ENCODE data around the gene DNAJA1.

DNAJA1 gene

GRCh38 chr9:33012328-33013069 lies 12.6 kb upstream of the DNAJA1 start:
- WGBS, 2 experiments, result 90 to 97% methylated on average over 2 to 3 of the region's 3 CpGs
- Histone ChIP-seq H3K9me3 (ENCODE audit: control insufficient read depth, low read length) (no peaks in the 10 kb centered on the region), H3K4me3 (ENCODE audit: insufficient read depth, low read depth, low read length) (no peak overlapping the region), H3K27ac (ENCODE audit: insufficient read depth, low read depth, low read length, poor library complexity, severe bottlenecking) (no peak overlapping the region), H3K4me1 (ENCODE audit: control insufficient read depth, insufficient read depth, low read length) (peaks cover 6% of the 10 kb centered on the region), H3K27me3 (ENCODE audit: control insufficient read depth, insufficient read depth, low read length, poor library complexity, severe bottlenecking) (no peaks in the 10 kb centered on the region), H3K36me3 (ENCODE audit: control insufficient read depth, insufficient read depth, low read length) (no peaks in the 10 kb centered on the region)

GRCh38 chr9:33013962-33014664 lies 11.0 kb upstream of the DNAJA1 start:
- no peaks in the 10 kb centered on the region for H3K27me3 ChIP-seq (ENCODE audit: control insufficient read depth, insufficient read depth, low read length, poor library complexity, severe bottlenecking)
- H3K9me3 ChIP-seq (ENCODE audit: control insufficient read depth, low read length), result no peaks in the 10 kb centered on the region
- H3K36me3 ChIP-seq (ENCODE audit: control insufficient read depth, insufficient read depth, low read length), result no peaks in the 10 kb centered on the region
- H3K4me1 ChIP-seq (ENCODE audit: control insufficient read depth, insufficient read depth, low read length), result peaks cover 8% of the 10 kb centered on the region
- WGBS, 2 experiments, result 55 to 76% methylated on average over 2 of the region's 2 CpGs
- no peak overlapping the region for H3K4me3 ChIP-seq (ENCODE audit: insufficient read depth, low read depth, low read length)
- H3K27ac ChIP-seq (ENCODE audit: insufficient read depth, low read depth, low read length, poor library complexity, severe bottlenecking), result no peak overlapping the region

GRCh38 chr9:33014665-33015014 lies 10.4 kb upstream of the DNAJA1 start:
- Histone ChIP-seq H3K36me3 (ENCODE audit: control insufficient read depth, insufficient read depth, low read length) (no peaks in the 10 kb centered on the region), H3K4me3 (ENCODE audit: insufficient read depth, low read depth, low read length) (no peak overlapping the region)
- WGBS, 2 experiments, result 65 to 74% methylated on average over 1 of the region's 1 CpG

GRCh38 chr9:33017283-33018041 lies 7.6 kb upstream of the DNAJA1 start:
- Histone ChIP-seq H3K27ac (ENCODE audit: insufficient read depth, low read depth, low read length, poor library complexity, severe bottlenecking) (no peak overlapping the region), H3K9me3 (ENCODE audit: control insufficient read depth, low read length) (no peaks in the 10 kb centered on the region), H3K4me1 (ENCODE audit: control insufficient read depth, insufficient read depth, low read length) (peaks cover 8% of the 10 kb centered on the region), H3K27me3 (ENCODE audit: control insufficient read depth, insufficient read depth, low read length, poor library complexity, severe bottlenecking) (no peaks in the 10 kb centered on the region), H3K36me3 (ENCODE audit: control insufficient read depth, insufficient read depth, low read length) (no peaks in the 10 kb centered on the region), H3K4me3 (ENCODE audit: insufficient read depth, low read depth, low read length) (no peak overlapping the region)
- 75 to 77% methylated on average over 4 of the region's 6 CpGs for WGBS, 2 experiments

More at GRCh38 chr9:33014665-33015014, 10.4 kb upstream of the DNAJA1 start:
- Histone ChIP-seq H3K4me1 (ENCODE audit: control insufficient read depth, insufficient read depth, low read length) (peaks cover 8% of the 10 kb centered on the region), H3K27ac (ENCODE audit: insufficient read depth, low read depth, low read length, poor library complexity, severe bottlenecking) (no peak overlapping the region), H3K27me3 (ENCODE audit: control insufficient read depth, insufficient read depth, low read length, poor library complexity, severe bottlenecking) (no peaks in the 10 kb centered on the region), H3K9me3 (ENCODE audit: control insufficient read depth, low read length) (no peaks in the 10 kb centered on the region)

GRCh38 chr9:33019797-33020196 lies 5.3 kb upstream of the DNAJA1 start:
- Histone ChIP-seq H3K36me3 (ENCODE audit: control insufficient read depth, insufficient read depth, low read length) (no peaks in the 10 kb centered on the region), H3K4me3 (ENCODE audit: insufficient read depth, low read depth, low read length) (no peak overlapping the region), H3K27ac (ENCODE audit: insufficient read depth, low read depth, low read length, poor library complexity, severe bottlenecking) (no peak overlapping the region), H3K9me3 (ENCODE audit: control insufficient read depth, low read length) (no peaks in the 10 kb centered on the region), H3K4me1 (ENCODE audit: control insufficient read depth, insufficient read depth, low read length) (peaks cover 8% of the 10 kb centered on the region), H3K27me3 (ENCODE audit: control insufficient read depth, insufficient read depth, low read length, poor library complexity, severe bottlenecking) (no peaks in the 10 kb centered on the region)
- 96% methylated on average over 24 to 25 of the region's 25 CpGs for WGBS, 2 experiments

- H3K27me3 ChIP-seq (ENCODE audit: control insufficient read depth, insufficient read depth, low read length, poor library complexity, severe bottlenecking), result no peaks in the 10 kb centered on the region
- no peaks in the 10 kb centered on the region for H3K36me3 ChIP-seq (ENCODE audit: control insufficient read depth, insufficient read depth, low read length)
- 95 to 97% methylated on average over 3 of the region's 3 CpGs for WGBS, 2 experiments
- H3K27ac ChIP-seq (ENCODE audit: insufficient read depth, low read depth, low read length, poor library complexity, severe bottlenecking), result no peak overlapping the region
- no peak overlapping the region for H3K4me3 ChIP-seq (ENCODE audit: insufficient read depth, low read depth, low read length)
- peaks cover 9% of the 10 kb centered on the region for H3K4me1 ChIP-seq (ENCODE audit: control insufficient read depth, insufficient read depth, low read length)
- no peaks in the 10 kb centered on the region for H3K9me3 ChIP-seq (ENCODE audit: control insufficient read depth, low read length)
Observed at GRCh38 chr9:33022303-33022702, 2.8 kb upstream of the DNAJA1 start.

GRCh38 chr9:33022755-33023154 lies 2.3 kb upstream of the DNAJA1 start:
- peaks cover 5% of the 10 kb centered on the region for H3K4me1 ChIP-seq (ENCODE audit: control insufficient read depth, insufficient read depth, low read length)
- WGBS, 2 experiments, result 95 to 96% methylated on average over 6 to 7 of the region's 7 CpGs

GRCh38 chr9:33023661-33024060 lies 1.4 kb upstream of the DNAJA1 start:
- WGBS, 2 experiments, result 93 to 94% methylated on average over 4 of the region's 4 CpGs
- no peak overlapping the region for H3K27ac ChIP-seq (ENCODE audit: insufficient read depth, low read depth, low read length, poor library complexity, severe bottlenecking)

More at GRCh38 chr9:33022755-33023154, 2.3 kb upstream of the DNAJA1 start:
- Histone ChIP-seq H3K36me3 (ENCODE audit: control insufficient read depth, insufficient read depth, low read length) (no peaks in the 10 kb centered on the region), H3K27me3 (ENCODE audit: control insufficient read depth, insufficient read depth, low read length, poor library complexity, severe bottlenecking) (no peaks in the 10 kb centered on the region), H3K9me3 (ENCODE audit: control insufficient read depth, low read length) (no peaks in the 10 kb centered on the region), H3K27ac (ENCODE audit: insufficient read depth, low read depth, low read length, poor library complexity, severe bottlenecking) (no peak overlapping the region), H3K4me3 (ENCODE audit: insufficient read depth, low read depth, low read length) (no peak overlapping the region)

GRCh38 chr9:33024126-33024965 lies 727 bp upstream of the DNAJA1 start:
- Histone ChIP-seq H3K4me1 (ENCODE audit: control insufficient read depth, insufficient read depth, low read length) (peaks cover 5% of the 10 kb centered on the region), H3K9me3 (ENCODE audit: control insufficient read depth, low read length) (no peaks in the 10 kb centered on the region), H3K27ac (ENCODE audit: insufficient read depth, low read depth, low read length, poor library complexity, severe bottlenecking) (peak overlapping the region; percentile 97), H3K27me3 (ENCODE audit: control insufficient read depth, insufficient read depth, low read length, poor library complexity, severe bottlenecking) (no peaks in the 10 kb centered on the region), H3K4me3 (ENCODE audit: insufficient read depth, low read depth, low read length) (peak overlapping the region; percentile 100), H3K36me3 (ENCODE audit: control insufficient read depth, insufficient read depth, low read length) (peaks cover 7% of the 10 kb centered on the region)
- WGBS, 2 experiments, result 25 to 26% methylated on average over 33 of the region's 33 CpGs

More at GRCh38 chr9:33023661-33024060, 1.4 kb upstream of the DNAJA1 start:
- peaks cover 5% of the 10 kb centered on the region for H3K4me1 ChIP-seq (ENCODE audit: control insufficient read depth, insufficient read depth, low read length)
- peak overlapping the region; percentile 100 for H3K4me3 ChIP-seq (ENCODE audit: insufficient read depth, low read depth, low read length)
- no peaks in the 10 kb centered on the region for H3K27me3 ChIP-seq (ENCODE audit: control insufficient read depth, insufficient read depth, low read length, poor library complexity, severe bottlenecking)
- peaks cover 6% of the 10 kb centered on the region for H3K36me3 ChIP-seq (ENCODE audit: control insufficient read depth, insufficient read depth, low read length)
- no peaks in the 10 kb centered on the region for H3K9me3 ChIP-seq (ENCODE audit: control insufficient read depth, low read length)
